ENCODE measurements around the gene BABAM2. TPM values are rescaled to one million over a fixed set of nuclear protein-coding genes. Genes with fewer than 3 reads are reported as not detected.
A peak's percentile ranks its signal among the peaks of the same experiment; 100 is the strongest.

The BABAM2 gene
- total RNA-seq, 3 donors from 2014 or later, result 34.8 to 42.4 (median 41.3) TPM

DNA sequence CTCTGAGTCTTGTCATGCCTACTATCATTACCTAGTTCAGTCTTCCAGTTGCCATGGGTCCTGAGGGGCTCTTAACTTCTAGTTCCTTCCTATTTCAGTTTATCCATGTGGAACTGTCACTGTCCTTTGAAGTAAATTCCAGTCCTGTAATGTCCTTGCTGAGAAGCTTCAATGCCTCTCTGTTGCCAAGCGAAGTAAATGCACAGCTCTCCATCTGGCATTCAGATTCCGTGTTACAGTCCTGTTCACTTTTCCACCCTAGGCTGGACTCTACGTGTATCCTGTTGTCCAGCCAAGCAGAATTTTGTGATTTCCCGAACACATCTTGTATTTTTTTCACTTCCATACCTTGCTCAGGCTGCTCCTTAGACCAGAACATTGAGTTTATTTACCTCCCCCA lies 245.3 kb downstream of the BABAM2 start:
- Histone ChIP-seq H3K4me1 (ENCODE audit: low read depth) (peaks cover 16% of the 10 kb centered on the region), H3K4me3 (no peak overlapping the region), H3K36me3 (ENCODE audit: low read depth) (no peaks in the 10 kb centered on the region), H3K9me3 (no peaks in the 10 kb centered on the region)
- intact Hi-C loops (cut with DNase I, micrococcal nuclease), result no loop called here
- TF ChIP-seq CTCF (IDR thresholded peaks at IDR 0.05), result no peak
- DNase-seq (no peak), ATAC-seq (no peak)

GRCh38 chr2:28136556-28136955 lies 246.0 kb downstream of the BABAM2 start:
- ATAC-seq (no peak), DNase-seq (no peak)
- peaks cover 16% of the 10 kb centered on the region for H3K4me1 ChIP-seq (ENCODE audit: low read depth)
- TF ChIP-seq CTCF (IDR thresholded peaks at IDR 0.05), result no peak
- H3K4me3 ChIP-seq, result no peak overlapping the region
- H3K36me3 ChIP-seq (ENCODE audit: low read depth), result no peaks in the 10 kb centered on the region
- no peaks in the 10 kb centered on the region for H3K9me3 ChIP-seq
- intact Hi-C loops (cut with DNase I, micrococcal nuclease), result no loop called here

GRCh38 chr2:28137221-28137620 lies 246.7 kb downstream of the BABAM2 start:
- no peak for TF ChIP-seq CTCF (IDR thresholded peaks at IDR 0.05)
- peak in 1 of 3 donors; percentile 45 for DNase-seq

GRCh38 chr2:28142386-28142785 lies 251.9 kb downstream of the BABAM2 start:
- Histone ChIP-seq H3K4me1 (ENCODE audit: low read depth) (peaks cover 7% of the 10 kb centered on the region), H3K4me3 (no peak overlapping the region), H3K36me3 (ENCODE audit: low read depth) (peaks cover 7% of the 10 kb centered on the region), H3K9me3 (no peaks in the 10 kb centered on the region)
- intact Hi-C loops (cut with DNase I, micrococcal nuclease), result no loop called here
- TF ChIP-seq CTCF (IDR thresholded peaks at IDR 0.05), result no peak
- no peak for DNase-seq
- ATAC-seq, result peak; percentile 90

More at GRCh38 chr2:28137221-28137620, 246.7 kb downstream of the BABAM2 start:
- peaks cover 2% of the 10 kb centered on the region for H3K36me3 ChIP-seq (ENCODE audit: low read depth)
- ATAC-seq, result no peak
- intact Hi-C loops (cut with DNase I, micrococcal nuclease), result no loop called here
- peaks cover 21% of the 10 kb centered on the region for H3K4me1 ChIP-seq (ENCODE audit: low read depth)
- H3K9me3 ChIP-seq, result no peaks in the 10 kb centered on the region
- no peak overlapping the region for H3K4me3 ChIP-seq

DNA sequence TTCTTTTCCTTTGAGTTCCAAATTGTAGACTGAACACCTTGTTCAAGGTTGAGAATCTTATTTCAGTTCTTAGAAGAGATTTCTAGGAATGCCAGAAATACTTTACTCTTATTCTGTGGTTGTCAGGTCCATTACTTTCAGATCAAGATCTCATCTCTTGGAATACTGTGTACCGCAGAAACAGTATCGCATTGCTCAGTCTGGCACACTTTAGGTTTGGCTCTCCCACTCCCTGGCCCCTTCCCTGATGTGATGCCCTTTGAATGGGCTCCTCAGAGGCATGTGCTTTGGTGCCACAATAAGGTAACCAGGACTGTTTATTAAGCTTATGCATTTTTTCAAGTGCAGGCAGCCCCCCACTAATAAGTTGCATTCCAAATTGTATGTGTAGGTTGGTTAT lies 257.5 kb downstream of the BABAM2 start:
- H3K9me3 ChIP-seq, result no peaks in the 10 kb centered on the region
- no peak for TF ChIP-seq CTCF (IDR thresholded peaks at IDR 0.05)
- no peak overlapping the region for H3K4me3 ChIP-seq
- no peak for DNase-seq
- no peaks in the 10 kb centered on the region for H3K4me1 ChIP-seq (ENCODE audit: low read depth)
- intact Hi-C loops (cut with DNase I, micrococcal nuclease), result no loop called here
- H3K36me3 ChIP-seq (ENCODE audit: low read depth), result no peaks in the 10 kb centered on the region
- no peak for ATAC-seq

GRCh38 chr2:28148566-28148965 lies 258.0 kb downstream of the BABAM2 start:
- no peak overlapping the region for H3K4me3 ChIP-seq
- no peaks in the 10 kb centered on the region for H3K36me3 ChIP-seq (ENCODE audit: low read depth)
- H3K4me1 ChIP-seq (ENCODE audit: low read depth), result peaks cover 2% of the 10 kb centered on the region
- TF ChIP-seq CTCF (IDR thresholded peaks at IDR 0.05), result no peak
- intact Hi-C loops (cut with DNase I, micrococcal nuclease), result no loop called here
- ATAC-seq, result no peak
- no peak for DNase-seq
- H3K9me3 ChIP-seq, result no peaks in the 10 kb centered on the region

All from mucosa of descending colon (tissue), 3 donors.